Stimulated activated CD4-positive, alpha-beta T cell treated with anti-CD3 and anti-CD28 coated beads, Interleukin-15, amount 100 ng/mL, for 48 hours (primary cell): ENCODE data around the gene FAM184A.

Source experiments
- DNase-seq, 2 donors: peaks; one replicate each; pipeline ENCODE4 v3.0.0-alpha.2; 2020; ENCODE audit warnings: low read depth in 2 of 2

The FAM184A gene

GRCh38 chr6:118913161-118913560, 165.3 kb downstream of the FAM184A start:
- no peak for DNase-seq

GRCh38 chr6:118912646-118913045, 165.8 kb downstream of the FAM184A start:
- no peak for DNase-seq
